Stimulated activated CD4-positive, alpha-beta T cell treated with anti-CD3 and anti-CD28 coated beads, TNF-alpha, amount 100 ng/mL, for 24 hours (primary cell): Measurements from ENCODE around the gene NFATC1.
"Not testable (repeated sequence)": the region's sequence is repeated elsewhere in the genome, so short reads cannot be mapped to it uniquely, and the experiment has no call there.

Experiments
- DNase-seq, 3 experiments: peaks; one replicate each; pipeline ENCODE4 v3.0.0-alpha.2; 2020; ENCODE audit warnings: low read depth in 3 of 3

NFATC1 gene

GRCh38 chr18:79489051-79489898 lies 93.5 kb downstream of the NFATC1 start:
- DNase-seq, result no peak

DNA sequence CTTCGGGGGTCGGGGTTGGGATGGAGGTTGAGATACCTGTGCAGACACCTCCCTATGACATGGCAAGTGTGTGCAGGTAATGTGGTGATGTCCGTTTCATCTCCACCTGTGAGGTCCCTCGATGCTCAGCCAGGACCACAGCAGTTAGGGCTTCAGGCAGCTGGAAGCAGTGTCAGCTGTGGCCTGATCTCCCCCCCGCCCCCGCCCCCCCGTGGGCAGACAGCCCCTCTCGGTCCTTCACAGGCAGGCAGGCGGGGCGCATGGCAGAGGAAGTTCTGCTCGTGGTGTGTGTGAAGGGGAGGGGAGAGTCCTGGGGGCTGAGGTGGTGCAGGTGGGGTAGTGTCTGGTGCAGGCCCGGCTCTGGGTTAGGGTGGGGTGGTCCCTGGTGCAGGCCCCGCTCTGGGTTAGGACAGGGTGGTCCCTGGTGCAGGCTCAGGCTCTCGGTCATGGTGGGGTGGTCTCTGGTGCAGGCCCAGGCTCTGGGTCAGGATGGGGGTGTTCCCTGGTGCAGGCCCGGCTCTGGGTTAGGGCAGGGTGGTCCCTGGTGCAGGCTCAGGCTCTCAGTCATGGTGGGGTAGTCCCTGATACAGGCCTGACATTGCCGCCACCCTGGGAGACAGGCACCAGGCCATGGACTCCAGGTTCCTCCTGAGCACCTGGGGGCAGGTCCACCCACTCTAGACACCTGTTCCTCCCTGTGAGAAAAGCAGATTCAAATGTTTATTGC lies 94.3 kb downstream of the NFATC1 start:
- no peak for DNase-seq

- DNase-seq, result no peak
Measured at GRCh38 chr18:79490626-79491041, 94.9 kb downstream of the NFATC1 start.

DNA sequence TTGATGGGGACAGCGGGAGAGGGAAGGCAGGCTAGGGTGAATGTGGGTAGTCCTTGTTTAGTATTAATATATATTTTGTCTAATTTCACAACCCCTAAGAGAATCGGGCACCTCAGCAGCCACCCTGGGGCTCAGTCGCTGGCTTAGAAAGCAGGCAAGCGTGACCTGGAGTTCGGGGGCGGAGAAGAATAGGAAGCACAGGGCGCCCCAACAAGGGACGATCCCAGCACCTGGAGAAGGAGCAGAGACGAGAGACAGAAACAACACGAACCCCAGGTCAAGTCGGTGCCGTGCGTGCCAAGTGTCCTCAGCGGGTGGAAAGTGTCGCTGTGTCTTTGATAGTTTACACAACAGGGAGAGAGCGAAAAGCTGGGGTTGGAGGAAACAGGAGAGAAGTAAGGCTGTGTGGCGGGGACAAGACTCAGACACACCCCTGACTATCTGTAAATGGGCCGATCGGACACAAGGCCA lies 95.4 kb downstream of the NFATC1 start:
- DNase-seq, result no peak

- DNase-seq, result no peak
Measured at GRCh38 chr18:79493211-79493800, 97.6 kb downstream of the NFATC1 start.

DNA sequence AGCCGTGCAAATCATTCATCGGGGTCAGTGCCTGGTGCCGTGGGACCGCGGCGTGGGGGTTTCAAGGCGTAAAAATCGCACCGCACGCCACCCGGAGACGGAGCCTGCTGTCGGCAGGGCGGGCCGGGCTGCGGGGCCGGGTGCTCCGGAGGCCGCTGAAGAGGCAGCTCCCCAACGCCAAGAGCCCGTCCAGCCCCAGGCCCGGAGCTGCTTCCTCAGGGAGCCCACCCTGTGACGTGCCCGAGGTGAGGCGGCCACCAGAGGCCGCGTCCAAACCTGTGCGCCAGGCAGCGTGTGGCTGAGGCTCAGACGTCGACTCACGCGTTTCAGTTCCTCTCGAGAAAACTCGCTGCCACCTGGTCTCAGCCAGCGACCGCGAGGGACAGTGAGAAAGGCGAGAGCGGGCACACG lies 98.1 kb downstream of the NFATC1 start:
- DNase-seq, result no peak

DNA sequence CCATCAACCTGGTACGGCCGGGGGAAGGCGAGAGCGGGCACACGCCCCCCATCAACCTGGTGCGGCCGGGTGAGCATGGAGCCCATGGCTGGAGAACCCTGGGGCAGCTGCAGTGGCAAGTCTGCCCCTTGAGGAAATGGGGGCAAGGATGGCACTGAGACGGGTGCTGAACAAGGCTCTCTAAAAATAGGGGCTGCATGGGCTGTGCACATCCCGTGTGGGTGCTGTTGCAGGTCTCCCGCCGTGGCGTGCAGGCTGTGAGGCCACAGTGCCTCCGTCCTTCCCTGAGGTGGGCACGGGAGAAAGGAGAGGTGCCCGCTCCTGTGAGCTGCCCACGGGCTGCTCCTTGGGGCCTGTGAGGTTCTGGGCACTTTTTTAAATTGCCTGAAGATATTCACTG lies 99.2 kb downstream of the NFATC1 start:
- no peak for DNase-seq

DNA sequence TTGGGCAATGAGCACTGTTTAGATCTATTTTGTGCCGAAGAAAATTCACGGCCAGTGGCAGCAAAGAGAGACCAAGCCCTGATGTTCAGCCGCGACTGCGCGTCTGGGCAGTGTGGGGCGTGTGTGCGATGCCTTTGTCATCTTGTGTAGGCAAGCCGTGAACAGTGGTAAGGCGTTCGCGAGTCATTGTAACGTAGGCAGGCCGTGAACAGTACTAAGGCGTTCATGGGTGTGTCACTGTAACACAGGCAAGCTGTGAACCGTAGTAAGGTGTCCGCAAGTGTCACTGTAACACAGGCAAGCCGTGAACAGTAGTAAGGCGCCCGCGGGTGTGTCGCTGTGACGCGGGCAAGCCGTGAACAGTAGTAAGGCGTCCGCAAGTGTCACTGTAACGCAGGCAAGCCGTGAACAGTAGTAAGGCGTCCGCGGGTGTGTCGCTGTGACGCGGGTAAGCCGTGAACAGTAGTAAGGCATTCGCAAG lies 99.9 kb downstream of the NFATC1 start:
- no peak for DNase-seq

DNA sequence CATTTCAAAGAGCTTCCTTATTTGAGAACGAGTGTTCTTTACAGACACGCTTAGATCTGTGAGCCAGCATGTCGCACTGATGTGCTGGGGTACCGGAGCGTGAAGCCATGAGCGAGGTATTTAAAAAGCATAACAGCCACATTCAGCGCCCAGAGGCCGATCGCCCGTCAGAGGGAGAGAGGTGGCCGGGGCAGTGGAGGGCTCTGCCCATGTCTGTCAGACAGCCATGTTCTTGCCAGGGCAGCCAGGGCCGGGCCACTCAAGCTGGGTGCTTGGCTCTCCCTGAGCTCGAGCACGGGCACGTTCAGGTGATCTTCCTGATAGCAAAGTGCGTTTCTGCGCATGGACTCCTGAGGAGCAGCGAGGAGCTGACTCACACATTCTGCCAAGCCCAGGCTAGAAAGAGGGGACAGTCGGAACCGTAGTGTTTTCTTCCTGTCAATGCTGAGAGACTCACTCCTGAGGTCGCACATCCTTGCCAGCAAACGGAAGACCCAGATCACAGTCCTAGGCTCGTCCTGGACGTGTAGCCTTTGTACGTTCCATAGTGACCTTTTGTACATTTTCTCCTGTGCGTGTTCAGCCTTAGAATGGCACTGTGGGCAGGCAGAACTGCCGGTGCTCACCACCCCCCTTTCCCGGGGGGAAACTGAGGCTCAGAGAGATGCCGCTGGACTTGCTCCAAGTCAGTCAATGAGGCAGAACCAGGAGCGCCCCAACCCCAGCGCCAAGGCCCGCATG lies 100.7 kb downstream of the NFATC1 start:
- no peak for DNase-seq

DNA sequence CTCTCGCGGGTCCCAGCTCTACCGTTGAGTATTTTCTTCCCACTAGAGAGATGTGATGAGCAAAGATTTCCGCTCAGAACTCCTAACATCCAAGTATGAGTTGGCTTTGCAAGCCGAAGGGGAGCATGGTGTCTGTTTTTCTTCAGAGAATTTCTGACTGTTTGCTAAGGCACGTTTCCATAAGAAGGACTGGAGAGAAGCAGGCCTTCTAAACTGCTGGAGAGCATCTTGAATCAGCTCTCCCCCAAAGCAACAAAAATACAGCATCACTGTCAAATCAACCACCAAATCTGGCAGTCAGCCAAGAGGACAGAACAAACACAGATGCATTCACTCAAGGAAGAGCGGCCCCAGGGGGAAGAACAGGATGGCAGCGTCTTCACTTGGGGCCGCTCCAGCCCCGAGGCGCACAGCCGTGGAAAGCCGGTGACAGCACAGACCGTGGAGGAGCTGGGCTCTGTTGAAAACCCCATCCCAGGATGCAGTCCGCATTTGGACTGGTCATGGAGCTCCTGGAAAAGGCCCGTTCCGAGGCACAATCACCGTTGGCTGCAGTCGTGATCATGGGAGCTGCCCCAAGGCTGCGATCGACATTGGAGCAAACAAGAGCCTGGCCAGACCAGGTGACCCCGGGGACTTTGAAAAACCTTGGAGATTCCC lies 101.4 kb downstream of the NFATC1 start:
- no peak for DNase-seq

DNA sequence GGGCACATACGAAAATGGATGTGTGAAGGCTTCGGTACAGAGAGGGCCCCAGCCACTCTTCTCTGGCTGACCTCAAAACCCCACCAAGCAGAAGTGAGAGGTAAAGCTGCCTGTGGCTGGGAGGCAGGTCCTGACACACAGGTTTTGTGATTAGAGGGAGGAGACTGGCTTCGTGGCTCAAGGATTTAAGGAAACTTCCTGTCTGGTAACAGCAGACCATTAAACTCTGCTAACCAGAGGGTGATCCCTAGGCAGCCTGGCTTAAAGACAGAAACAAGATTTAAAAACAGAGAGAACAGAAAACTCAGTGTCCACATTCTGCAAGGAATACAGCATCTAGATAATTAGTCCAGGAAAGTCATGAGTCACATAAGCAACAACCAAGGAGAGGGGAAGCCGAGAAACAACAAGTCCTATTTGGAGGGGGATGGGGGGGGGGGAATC lies 101.9 kb downstream of the NFATC1 start:
- no peak for DNase-seq

DNA sequence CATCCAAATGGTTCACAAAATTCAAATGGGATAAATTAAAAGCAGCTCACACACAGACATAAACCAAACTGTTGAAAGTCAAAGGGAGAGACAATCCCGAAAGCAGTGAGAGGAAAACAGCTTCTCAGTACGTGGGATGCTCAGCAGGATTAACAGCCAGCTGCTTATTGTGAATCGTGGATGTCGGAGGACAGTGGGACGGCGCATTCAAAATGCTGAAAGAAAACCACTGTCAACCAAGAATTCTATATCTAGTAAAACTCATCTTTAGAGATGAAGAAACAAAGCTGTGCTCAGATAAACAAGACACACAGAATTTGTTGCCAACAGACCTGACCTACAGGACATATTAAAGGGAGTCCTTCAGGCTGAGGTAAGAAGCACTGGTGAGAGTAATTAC lies 102.9 kb downstream of the NFATC1 start:
- no peak for DNase-seq

- no peak for DNase-seq
Measured at GRCh38 chr18:79501006-79501405, 105.3 kb downstream of the NFATC1 start.

DNA sequence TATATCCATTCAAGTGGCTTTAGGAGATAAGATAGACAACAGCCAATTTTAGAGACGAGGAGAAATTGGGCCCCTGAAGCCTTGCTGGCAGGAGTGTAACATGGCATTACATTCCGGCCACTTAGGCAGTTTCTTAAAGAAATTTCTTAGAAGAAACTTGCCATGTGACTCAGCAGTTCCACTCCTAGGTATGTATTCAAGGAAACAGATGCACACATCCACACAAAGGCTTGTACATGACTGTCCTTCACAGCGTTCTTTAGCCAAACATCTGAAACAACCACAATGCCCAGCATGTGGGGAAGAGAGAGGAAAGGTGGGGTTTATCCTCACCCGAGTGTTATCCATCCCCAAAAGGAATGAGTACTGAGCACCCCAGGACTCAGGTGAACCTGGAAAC lies 107.1 kb downstream of the NFATC1 start:
- no peak for DNase-seq

DNA sequence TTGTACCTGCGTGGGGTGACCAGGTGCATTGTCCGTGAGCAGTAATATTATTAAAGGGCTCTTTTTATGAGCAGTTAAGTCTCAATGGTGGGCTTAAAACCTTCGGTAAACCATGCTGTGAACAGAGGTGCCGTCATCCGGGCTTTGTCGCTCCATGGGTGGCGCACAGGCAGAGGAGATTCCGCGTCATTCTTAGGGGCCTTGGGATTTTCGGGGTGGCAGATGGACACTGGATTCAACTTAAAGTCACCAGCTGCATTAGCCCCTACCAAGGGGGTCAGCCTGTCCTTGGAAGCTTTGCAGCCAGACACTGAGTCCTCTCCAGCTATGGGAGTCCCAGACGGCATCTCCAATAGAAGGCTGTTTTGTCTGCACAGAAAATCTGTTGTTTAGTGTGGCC lies 107.7 kb downstream of the NFATC1 start:
- no peak for DNase-seq

- no peak for DNase-seq
Measured at GRCh38 chr18:79504034-79504433, 108.3 kb downstream of the NFATC1 start.

DNA sequence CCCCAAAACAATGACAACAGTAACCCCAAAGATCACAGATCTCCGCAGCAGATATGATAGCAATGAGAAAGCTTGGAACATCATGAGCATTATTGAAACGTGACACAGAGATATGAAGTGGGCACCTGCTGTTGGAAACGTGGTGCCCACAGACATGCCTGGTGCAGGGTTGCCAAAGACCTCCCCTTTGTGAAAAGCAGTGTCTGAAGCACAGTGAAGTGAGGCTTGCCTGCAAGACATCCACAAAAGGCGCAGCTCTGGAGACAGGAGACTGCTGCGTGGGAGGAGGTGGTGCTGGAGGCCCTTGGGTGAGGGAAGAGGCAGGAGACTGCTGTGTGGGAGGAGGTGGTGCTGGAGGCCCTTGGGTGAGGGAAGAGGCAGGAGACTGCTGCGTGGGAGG lies 108.8 kb downstream of the NFATC1 start:
- not testable (repeated sequence) for DNase-seq

DNA sequence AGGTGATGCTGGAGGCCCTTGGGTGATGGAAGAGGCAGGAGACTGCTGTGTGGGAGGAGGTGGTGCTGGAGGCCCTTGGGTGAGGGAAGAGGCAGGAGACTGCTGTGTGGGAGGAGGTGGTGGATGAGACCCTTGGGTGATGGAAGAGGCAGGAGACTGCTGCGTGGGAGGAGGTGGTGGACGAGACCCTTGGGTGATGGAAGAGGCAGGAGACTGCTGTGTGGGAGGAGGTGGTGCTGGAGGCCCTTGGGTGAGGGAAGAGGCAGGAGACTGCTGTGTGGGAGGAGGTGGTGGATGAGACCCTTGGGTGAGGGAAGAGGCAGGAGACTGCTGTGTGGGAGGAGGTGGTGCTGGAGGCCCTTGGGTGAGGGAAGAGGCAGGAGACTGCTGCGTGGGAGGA lies 109.7 kb downstream of the NFATC1 start:
- not testable (repeated sequence) for DNase-seq

DNA sequence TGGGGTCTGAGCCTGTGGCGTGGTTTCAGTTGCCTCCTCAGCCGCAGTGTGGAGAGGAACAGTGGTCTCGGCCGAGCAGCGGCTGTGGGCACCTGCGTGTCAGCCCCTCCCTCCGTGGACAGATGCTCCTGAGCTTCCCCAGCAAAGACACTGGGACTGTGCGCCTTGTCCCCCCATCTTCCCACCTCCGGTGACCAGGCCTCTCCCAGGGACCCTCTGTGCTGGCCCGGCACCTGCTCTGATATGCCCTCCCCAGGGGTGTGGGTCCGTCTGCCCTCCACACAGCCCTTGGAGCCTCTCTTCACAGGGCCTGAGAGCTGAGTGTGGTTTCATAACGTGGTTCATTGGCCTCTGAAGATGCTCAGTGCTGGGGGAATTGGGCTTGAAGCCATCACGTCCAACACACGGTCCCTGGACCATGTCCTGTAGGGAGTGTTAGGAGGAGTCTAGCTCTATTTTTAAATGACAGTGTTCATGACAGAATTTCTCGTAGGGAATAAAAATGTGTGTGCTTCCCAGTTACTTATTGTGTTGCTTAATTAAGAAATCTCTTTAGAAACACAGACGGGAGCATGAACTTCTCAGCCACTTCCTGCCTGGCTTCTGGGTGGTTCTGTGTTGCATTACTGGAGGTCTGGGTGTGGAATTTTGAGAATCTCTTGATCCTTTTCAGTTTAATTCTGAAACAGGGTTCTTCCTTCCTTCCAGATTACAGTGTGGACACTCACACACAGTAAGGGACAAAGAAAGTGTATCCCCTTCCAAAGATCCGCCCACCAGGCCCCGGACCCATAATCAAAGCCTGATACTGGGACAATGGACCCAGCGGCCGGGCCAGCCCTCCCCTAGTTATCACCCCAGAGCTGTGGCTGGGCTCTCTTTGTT lies 110.7 kb downstream of the NFATC1 start:
- DNase-seq, result no peak

GRCh38 chr18:79507076-79507545 lies 111.4 kb downstream of the NFATC1 start:
- DNase-seq, result no peak
